Measurements from ENCODE around the gene FOXQ1. TPM values are rescaled to one million over a fixed set of nuclear protein-coding genes. Genes with fewer than 3 reads are reported as not detected.
"Not testable (repeated sequence)": the region's sequence is repeated elsewhere in the genome, so short reads cannot be mapped to it uniquely, and the experiment has no call there.

FOXQ1 gene
- total RNA-seq, 1 donor from 2014 or later = not detected

- Mint-ChIP-seq H3K9me3 (no peaks in the 10 kb centered on the region), H3K36me3 (ENCODE audit: low read depth) (peaks cover 8% of the 10 kb centered on the region)
Observed at GRCh38 chr6:1318036-1318435, 6.1 kb downstream of the FOXQ1 start.

DNA sequence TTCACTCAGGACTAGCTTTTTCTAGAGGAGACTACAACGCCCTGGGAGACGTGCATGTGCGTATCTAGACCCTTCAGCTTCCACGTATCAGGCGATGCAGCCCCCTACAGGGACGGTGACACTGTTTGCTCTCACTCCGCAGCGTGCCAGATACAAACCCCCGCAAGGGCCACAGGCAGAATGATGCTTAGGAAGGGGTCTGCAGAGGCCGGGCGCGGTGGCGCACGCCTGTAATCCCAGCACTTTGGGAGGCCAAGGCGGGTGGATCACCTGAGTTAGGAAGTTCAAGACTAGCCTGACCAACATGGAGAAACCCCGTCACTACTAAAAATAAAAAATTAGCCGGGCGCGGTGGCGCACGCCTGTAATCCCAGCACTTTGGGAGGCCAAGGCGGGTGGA lies 6.7 kb downstream of the FOXQ1 start:
- not testable (repeated sequence) for DNase-seq (ENCODE audit: low read depth, low spot score); H3K27ac Mint-ChIP-seq (ENCODE audit: unreplicated experiment)

More at GRCh38 chr6:1318036-1318435, 6.1 kb downstream of the FOXQ1 start:
- H3K27ac Mint-ChIP-seq (ENCODE audit: unreplicated experiment) = no peak overlapping the region
- TF ChIP-seq, protein P1, sequence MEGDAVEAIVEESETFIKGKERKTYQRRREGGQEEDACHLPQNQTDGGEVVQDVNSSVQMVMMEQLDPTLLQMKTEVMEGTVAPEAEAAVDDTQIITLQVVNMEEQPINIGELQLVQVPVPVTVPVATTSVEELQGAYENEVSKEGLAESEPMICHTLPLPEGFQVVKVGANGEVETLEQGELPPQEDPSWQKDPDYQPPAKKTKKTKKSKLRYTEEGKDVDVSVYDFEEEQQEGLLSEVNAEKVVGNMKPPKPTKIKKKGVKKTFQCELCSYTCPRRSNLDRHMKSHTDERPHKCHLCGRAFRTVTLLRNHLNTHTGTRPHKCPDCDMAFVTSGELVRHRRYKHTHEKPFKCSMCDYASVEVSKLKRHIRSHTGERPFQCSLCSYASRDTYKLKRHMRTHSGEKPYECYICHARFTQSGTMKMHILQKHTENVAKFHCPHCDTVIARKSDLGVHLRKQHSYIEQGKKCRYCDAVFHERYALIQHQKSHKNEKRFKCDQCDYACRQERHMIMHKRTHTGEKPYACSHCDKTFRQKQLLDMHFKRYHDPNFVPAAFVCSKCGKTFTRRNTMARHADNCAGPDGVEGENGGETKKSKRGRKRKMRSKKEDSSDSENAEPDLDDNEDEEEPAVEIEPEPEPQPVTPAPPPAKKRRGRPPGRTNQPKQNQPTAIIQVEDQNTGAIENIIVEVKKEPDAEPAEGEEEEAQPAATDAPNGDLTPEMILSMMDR (conservative IDR thresholded peaks at IDR 0.05) = no peak
- H3K4me1 Mint-ChIP-seq = peaks cover 15% of the 10 kb centered on the region
- H3K27me3 Mint-ChIP-seq (ENCODE audit: low read depth) = peaks cover 52% of the 10 kb centered on the region
- DNase-seq (ENCODE audit: low read depth, low spot score) = no peak
- peak overlapping the region; percentile 65 for H3K4me3 Mint-ChIP-seq

DNA sequence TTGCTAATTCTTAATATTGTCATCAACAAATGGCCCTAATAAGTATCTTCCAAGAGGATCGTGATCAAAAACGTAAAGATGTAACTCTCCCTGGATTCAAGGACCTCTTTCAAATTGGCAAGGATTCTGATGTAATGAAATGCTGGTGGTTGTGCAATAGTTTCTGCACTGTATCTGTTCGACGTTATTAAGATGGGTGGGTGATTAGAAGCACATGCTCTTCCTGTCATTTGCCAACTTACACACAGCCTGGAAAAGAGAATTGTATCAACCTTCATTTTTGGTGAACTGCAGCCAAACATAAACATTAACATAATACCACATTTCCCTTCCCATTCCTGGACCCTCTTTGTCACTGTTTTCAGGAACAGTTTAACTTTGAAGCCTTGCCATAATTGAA lies 9.8 kb downstream of the FOXQ1 start:
- Mint-ChIP-seq H3K27me3 (ENCODE audit: low read depth) (peaks cover 28% of the 10 kb centered on the region), H3K9me3 (no peaks in the 10 kb centered on the region), H3K4me3 (no peak overlapping the region), H3K36me3 (ENCODE audit: low read depth) (peaks cover 3% of the 10 kb centered on the region), H3K27ac (ENCODE audit: unreplicated experiment) (no peak overlapping the region), H3K4me1 (no peaks in the 10 kb centered on the region)
- no peak for DNase-seq (ENCODE audit: low read depth, low spot score)
- TF ChIP-seq, protein P1 (conservative IDR thresholded peaks at IDR 0.05) = no peak

More for the DNA sequence above, 6.7 kb downstream of the FOXQ1 start:
- peaks cover 15% of the 10 kb centered on the region for H3K4me1 Mint-ChIP-seq
- H3K4me3 Mint-ChIP-seq = peak overlapping the region; percentile 65
- H3K9me3 Mint-ChIP-seq; H3K36me3 Mint-ChIP-seq (ENCODE audit: low read depth): not testable (repeated sequence)
- peaks cover 51% of the 10 kb centered on the region for H3K27me3 Mint-ChIP-seq (ENCODE audit: low read depth)

DNA sequence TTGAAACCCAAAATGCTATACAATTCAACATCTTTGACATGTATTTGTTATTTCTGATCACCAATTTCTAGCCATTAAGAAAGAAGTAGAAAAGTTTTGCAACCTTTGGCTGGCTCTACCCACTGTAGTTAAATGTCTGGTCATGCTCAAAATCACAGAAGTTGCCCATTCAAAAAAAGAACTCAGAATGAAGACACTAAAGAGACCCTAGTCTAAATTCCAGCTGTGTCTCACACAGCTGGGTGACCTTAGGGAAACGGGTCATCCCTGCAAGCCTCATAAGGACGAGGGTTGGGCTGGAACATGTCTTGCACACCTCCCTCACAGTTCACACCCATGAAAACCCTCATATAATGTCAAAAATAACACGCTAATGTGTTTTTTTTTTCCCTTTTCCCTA lies 10.3 kb downstream of the FOXQ1 start:
- H3K36me3 Mint-ChIP-seq (ENCODE audit: low read depth) = peaks cover 3% of the 10 kb centered on the region
- H3K4me1 Mint-ChIP-seq = no peaks in the 10 kb centered on the region
- peaks cover 30% of the 10 kb centered on the region for H3K27me3 Mint-ChIP-seq (ENCODE audit: low read depth)
- H3K9me3 Mint-ChIP-seq = no peaks in the 10 kb centered on the region
- TF ChIP-seq, protein P1 (conservative IDR thresholded peaks at IDR 0.05) = no peak
- H3K4me3 Mint-ChIP-seq = no peak overlapping the region
- no peak for DNase-seq (ENCODE audit: low read depth, low spot score)
- no peak overlapping the region for H3K27ac Mint-ChIP-seq (ENCODE audit: unreplicated experiment)

GRCh38 chr6:1322696-1323219 lies 10.9 kb downstream of the FOXQ1 start:
- H3K27me3 Mint-ChIP-seq (ENCODE audit: low read depth) = peaks cover 26% of the 10 kb centered on the region
- H3K9me3 Mint-ChIP-seq = no peaks in the 10 kb centered on the region
- peaks cover 3% of the 10 kb centered on the region for H3K36me3 Mint-ChIP-seq (ENCODE audit: low read depth)
- H3K4me3 Mint-ChIP-seq = no peak overlapping the region
- H3K27ac Mint-ChIP-seq (ENCODE audit: unreplicated experiment) = no peak overlapping the region
- H3K4me1 Mint-ChIP-seq = no peaks in the 10 kb centered on the region
- no peak for DNase-seq (ENCODE audit: low read depth, low spot score)
- TF ChIP-seq, protein P1 (conservative IDR thresholded peaks at IDR 0.05) = no peak

- Mint-ChIP-seq H3K27me3 (ENCODE audit: low read depth) (peaks cover 18% of the 10 kb centered on the region), H3K9me3 (peaks cover 3% of the 10 kb centered on the region), H3K36me3 (ENCODE audit: low read depth) (no peaks in the 10 kb centered on the region), H3K4me3 (no peak overlapping the region), H3K4me1 (no peaks in the 10 kb centered on the region), H3K27ac (ENCODE audit: unreplicated experiment) (no peak overlapping the region)
- DNase-seq (ENCODE audit: low read depth, low spot score) = no peak
- TF ChIP-seq, protein P1 (conservative IDR thresholded peaks at IDR 0.05) = no peak
Observed at GRCh38 chr6:1324936-1325335, 13.0 kb downstream of the FOXQ1 start.

Measured in neural crest cell (in vitro differentiated cells).